D721Med (cell line): ENCODE data around the gene FUT8.

Experiments
- DNase-seq: peaks from one replicate; pipeline ENCODE4 v3.0.0; 2011; ENCODE audit warnings: low spot score; ENCODE audit not compliant: insufficient read length
- FAIRE-seq: peaks from 2 replicates; lab custom pipeline; 2011; peaks lifted over from hg19 to GRCh38; lab: Jason Lieb, UNC
- CTCF ChIP-seq: IDR thresholded peaks from 2 replicates; pipeline ENCODE4 v1.5.1; 2012; ENCODE audit warnings: mild to moderate bottlenecking, control low read depth; ENCODE audit not compliant: insufficient read depth; ENCODE audit errors: missing control alignments

The FUT8 gene

GRCh38 chr14:65513671-65514070 is 101.1 kb downstream of the FUT8 start:
- DNase-seq: no peak
- TF ChIP-seq CTCF: no peak
- no peak for FAIRE-seq

DNA sequence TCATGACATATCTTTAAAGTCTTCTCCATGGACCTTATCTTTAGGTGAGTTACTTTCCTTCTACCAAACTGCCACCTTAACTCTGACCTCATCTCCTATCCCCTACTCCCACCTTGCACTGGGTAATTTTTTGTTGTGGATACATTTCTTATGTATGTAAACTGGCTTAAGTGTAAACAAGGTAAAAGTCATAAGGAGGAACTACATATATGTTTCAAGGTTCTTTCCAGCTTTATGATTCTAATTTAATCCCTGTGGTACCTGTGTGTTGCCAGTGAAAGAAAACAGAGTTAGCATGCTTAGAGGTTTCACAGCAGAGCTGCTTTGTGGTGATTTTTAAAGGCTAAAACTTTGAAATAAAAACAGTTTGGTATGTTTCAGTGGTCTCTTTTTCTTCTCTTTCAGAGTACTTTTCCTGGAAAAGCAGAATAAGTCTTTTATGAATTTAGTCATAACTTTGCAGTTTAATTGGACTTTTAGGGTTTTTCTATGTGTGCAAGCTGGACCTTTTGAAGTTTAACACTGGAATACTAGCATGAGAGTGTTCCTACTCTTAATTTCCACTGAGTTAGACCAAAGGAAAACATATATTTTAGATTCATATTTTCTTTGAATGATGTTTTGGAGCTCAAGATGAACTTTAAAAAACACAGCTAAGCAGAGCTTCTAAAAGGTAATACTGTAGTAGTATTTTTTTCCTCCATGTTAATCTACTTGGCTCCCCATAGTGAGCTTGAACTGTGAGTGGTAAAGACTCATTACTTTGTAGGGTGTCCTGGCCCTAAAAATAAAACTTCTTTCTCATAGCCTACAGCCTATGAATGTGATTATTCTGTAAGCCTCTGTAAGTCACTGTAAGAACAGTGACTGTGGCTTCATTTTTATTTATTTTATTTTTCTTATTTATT is 105.4 kb downstream of the FUT8 start:
- no peak for FAIRE-seq
- TF ChIP-seq CTCF: no peak

GRCh38 chr14:65528069-65528468 is 115.5 kb downstream of the FUT8 start:
- FAIRE-seq: no peak
- TF ChIP-seq CTCF: no peak

More for the DNA sequence above, 105.4 kb downstream of the FUT8 start:
- DNase-seq: no peak

GRCh38 chr14:65531148-65531547 is 118.6 kb downstream of the FUT8 start:
- DNase-seq (no peak), FAIRE-seq (no peak)
- TF ChIP-seq CTCF: no peak

More at GRCh38 chr14:65528069-65528468, 115.5 kb downstream of the FUT8 start:
- no peak for DNase-seq

GRCh38 chr14:65533736-65534404 is 121.3 kb downstream of the FUT8 start:
- DNase-seq: no peak
- FAIRE-seq: no peak

GRCh38 chr14:65536781-65537423 is 124.4 kb downstream of the FUT8 start:
- no peak for TF ChIP-seq CTCF
- DNase-seq: no peak
- FAIRE-seq: no peak

More at GRCh38 chr14:65533736-65534404, 121.3 kb downstream of the FUT8 start:
- TF ChIP-seq CTCF: no peak
